PC-9 (cell line): ENCODE results near the gene CCDC121. TPM values are rescaled to one million over a fixed set of nuclear protein-coding genes. Genes with fewer than 3 reads are reported as not detected.

Source experiments
- BruUV-seq: library from RNA; stranded (reverse); fragments of 400-500 nt; replicated peaks from 2 replicates; lab custom pipeline; 2021; lab: Mats Ljungman, UMichigan
- CTCF ChIA-PET: fragments of 300-600 bp; sonication (Branson Sonifier 250); formaldehyde crosslinking; loops from one replicate; lab custom pipeline; 2022; ENCODE audit warnings: antibody characterized with exemption; lab: Charles Lee
- POLR2A ChIA-PET: fragments of 300-600 bp; sonication (Branson Sonifier 250); formaldehyde crosslinking; loops from one replicate; lab custom pipeline; 2022; ENCODE audit warnings: antibody characterized with exemption; ENCODE audit not compliant: unreplicated experiment; lab: Charles Lee
- DNase-seq, 2 experiments: peaks; one replicate each; pipeline versions ENCODE4 v3.0.0 to v3.0.0-alpha.2; 2015 to 2022; ENCODE audit warnings: mixed read lengths in 1 of 2
- H2AFZ ChIP-seq: fragments of 200-600 bp; sonication (generic); 2 replicates; pipeline ENCODE4 v1.8.1; 2017; ENCODE audit warnings: antibody characterized with exemption
- H3F3A ChIP-seq: fragments of 200-600 bp; sonication (generic); 2 replicates; pipeline ENCODE4 v1.8.1; 2017; ENCODE audit warnings: antibody characterized with exemption, mild to moderate bottlenecking, low read depth; ENCODE audit not compliant: insufficient read depth
- H3K27ac ChIP-seq: fragments of 200-600 bp; sonication (generic); 2 replicates; pipeline ENCODE4 v1.6.1; 2016; ENCODE audit warnings: mixed run types
- H3K27me3 ChIP-seq: fragments of 200-600 bp; sonication (generic); 2 replicates; pipeline ENCODE4 v1.6.1; 2016; ENCODE audit warnings: low read depth, mixed run types; ENCODE audit not compliant: insufficient read depth
- H3K36me3 ChIP-seq: fragments of 200-600 bp; sonication (generic); 2 replicates; pipeline ENCODE4 v1.6.1; 2016; ENCODE audit warnings: low read depth, mixed run types
- H3K4me1 ChIP-seq: fragments of 200-600 bp; sonication (generic); replicated peaks from 2 replicates; pipeline ENCODE4 v1.6.1; 2016; ENCODE audit warnings: mixed run types; ENCODE audit not compliant: insufficient read depth
- H3K4me2 ChIP-seq: fragments of 200-600 bp; sonication (generic); 2 replicates; pipeline ENCODE4 v1.6.1; 2017; ENCODE audit warnings: mixed run types
- H3K4me3 ChIP-seq: fragments of 200-600 bp; sonication (generic); 2 replicates; pipeline ENCODE4 v1.6.1; 2016; ENCODE audit warnings: mixed run types
- H3K79me2 ChIP-seq: fragments of 200-600 bp; sonication (generic); 2 replicates; pipeline ENCODE4 v1.6.1; 2017; ENCODE audit warnings: low read depth, mixed run types
- H3K9me2 ChIP-seq: fragments of 200-600 bp; sonication (generic); 2 replicates; pipeline ENCODE4 v1.8.1; 2017; ENCODE audit warnings: mild to moderate bottlenecking; ENCODE audit not compliant: insufficient read depth
- H3K9me3 ChIP-seq: fragments of 200-600 bp; sonication (generic); 2 replicates; pipeline ENCODE4 v1.8.1; 2016; ENCODE audit warnings: low read depth; ENCODE audit not compliant: insufficient read depth
- H4K20me1 ChIP-seq: fragments of 200-600 bp; sonication (generic); 2 replicates; pipeline ENCODE4 v1.8.1; 2017; ENCODE audit not compliant: insufficient read depth
- EZH2 ChIP-seq: fragments of 200-600 bp; sonication (generic); IDR thresholded peaks from 2 replicates; pipeline ENCODE4 v1.8.0; 2017; ENCODE audit warnings: antibody characterized with exemption, low read depth
- intact Hi-C: fragments of 100-400 bp; cut with micrococcal nuclease; formaldehyde crosslinking; loops from one replicate; pipeline ENCODE4 v1.10.0; 2022; ENCODE audit not compliant: unreplicated experiment
- total RNA-seq: library from RNA; stranded (reverse); gene quantifications from 2 replicates; pipeline ENCODE4 v1.2.3, GENCODE V29; 2021
- TF ChIP-seq, protein P1 (sequence below): fragments of 200-600 bp; sonication (generic); conservative IDR thresholded peaks from 2 replicates; pipeline ENCODE4 v1.6.1; 2017; ENCODE audit warnings: mixed run types, antibody characterized with exemption, mild to moderate bottlenecking, moderate library complexity

The CCDC121 gene
- total RNA-seq, 1 experiment from 2014 or later, result 2.9 TPM

DNA sequence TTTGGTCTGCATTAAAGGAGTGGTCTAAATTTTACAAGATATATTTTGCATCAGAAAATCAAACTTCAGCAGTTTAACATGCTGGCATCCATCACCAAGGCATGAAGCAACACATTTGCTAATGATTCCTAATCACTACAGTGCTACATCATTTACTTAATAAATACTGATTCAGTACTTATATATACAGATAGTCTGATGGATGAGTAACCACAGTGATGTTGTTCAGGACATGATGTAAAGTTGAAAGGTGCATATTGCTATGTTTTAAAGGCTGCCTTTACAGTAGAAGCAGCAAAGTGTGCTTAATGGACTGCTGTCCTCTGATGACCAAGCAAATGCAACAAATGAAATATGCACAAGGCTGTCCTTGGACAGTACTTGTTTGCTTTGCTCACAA, 23.5 kb upstream of the CCDC121 start:
- Histone ChIP-seq H3F3A (peaks cover 26% of the 10 kb centered on the region), H3K36me3 (peaks cover 63% of the 10 kb centered on the region), H3K27me3 (no peaks in the 10 kb centered on the region), H3K4me1 (peaks cover 10% of the 10 kb centered on the region; the same call in 1 of the 2 replicates), H3K4me2 (no peak overlapping the region), H3K27ac (0 out of 2 replicates have a peak overlapping the region, but pooled peaks have one; percentile 13), H3K79me2 (no peaks in the 10 kb centered on the region), H3K4me3 (no peak overlapping the region), H2AFZ (no peak overlapping the region), H3K9me2 (no peaks in the 10 kb centered on the region), H3K9me3 (no peaks in the 10 kb centered on the region), H4K20me1 (0 out of 2 replicates have a peak, but pooled peaks cover 7% of the 10 kb centered on the region)
- ChIA-PET CTCF (no interaction called here), POLR2A (interaction anchor here (0.6 kb wide), 1 partner anchor 1500 kb away, joined by 3 read pairs; no protein-coding TSS in a partner anchor)
- intact Hi-C loops, result loop anchor here (10.0 kb wide), 1 partner anchor 208 kb away; the partner anchor contains the start of gene KRTCAP3
- no peak for DNase-seq
- BruUV-seq, result no TSS peak
- TF ChIP-seq, protein P1, sequence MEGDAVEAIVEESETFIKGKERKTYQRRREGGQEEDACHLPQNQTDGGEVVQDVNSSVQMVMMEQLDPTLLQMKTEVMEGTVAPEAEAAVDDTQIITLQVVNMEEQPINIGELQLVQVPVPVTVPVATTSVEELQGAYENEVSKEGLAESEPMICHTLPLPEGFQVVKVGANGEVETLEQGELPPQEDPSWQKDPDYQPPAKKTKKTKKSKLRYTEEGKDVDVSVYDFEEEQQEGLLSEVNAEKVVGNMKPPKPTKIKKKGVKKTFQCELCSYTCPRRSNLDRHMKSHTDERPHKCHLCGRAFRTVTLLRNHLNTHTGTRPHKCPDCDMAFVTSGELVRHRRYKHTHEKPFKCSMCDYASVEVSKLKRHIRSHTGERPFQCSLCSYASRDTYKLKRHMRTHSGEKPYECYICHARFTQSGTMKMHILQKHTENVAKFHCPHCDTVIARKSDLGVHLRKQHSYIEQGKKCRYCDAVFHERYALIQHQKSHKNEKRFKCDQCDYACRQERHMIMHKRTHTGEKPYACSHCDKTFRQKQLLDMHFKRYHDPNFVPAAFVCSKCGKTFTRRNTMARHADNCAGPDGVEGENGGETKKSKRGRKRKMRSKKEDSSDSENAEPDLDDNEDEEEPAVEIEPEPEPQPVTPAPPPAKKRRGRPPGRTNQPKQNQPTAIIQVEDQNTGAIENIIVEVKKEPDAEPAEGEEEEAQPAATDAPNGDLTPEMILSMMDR, result no peak
- no peak for TF ChIP-seq EZH2

DNA sequence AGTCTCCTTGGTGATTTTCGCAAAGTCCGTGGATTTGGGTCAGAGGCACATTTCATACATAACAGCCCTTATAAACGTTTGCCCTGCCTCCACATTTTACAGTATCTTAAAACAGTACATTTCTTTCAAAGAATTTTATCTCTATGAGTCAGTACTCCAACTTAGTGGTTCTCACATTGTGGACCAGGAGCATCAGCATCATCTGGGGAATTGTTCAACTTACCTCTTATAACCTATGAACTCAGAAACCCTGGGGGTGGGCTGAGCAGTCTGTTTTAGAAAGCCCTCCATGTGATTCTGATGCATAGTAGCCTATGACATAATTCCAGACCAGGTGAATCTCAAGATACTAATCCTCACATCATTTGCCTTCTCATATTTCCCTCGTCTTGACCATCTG, 22.2 kb upstream of the CCDC121 start:
- Histone ChIP-seq H4K20me1 (0 out of 2 replicates have a peak, but pooled peaks cover 7% of the 10 kb centered on the region), H3K27ac (no peak overlapping the region), H2AFZ (no peak overlapping the region), H3K79me2 (no peaks in the 10 kb centered on the region), H3K4me1 (peaks cover 10% of the 10 kb centered on the region; the same call in 1 of the 2 replicates), H3F3A (peaks cover 26% of the 10 kb centered on the region), H3K36me3 (peaks cover 51% of the 10 kb centered on the region), H3K9me3 (no peaks in the 10 kb centered on the region), H3K4me2 (no peak overlapping the region), H3K9me2 (no peaks in the 10 kb centered on the region), H3K27me3 (no peaks in the 10 kb centered on the region), H3K4me3 (no peak overlapping the region)
- CTCF ChIA-PET, result no interaction called here
- no TSS peak for BruUV-seq
- POLR2A ChIA-PET, result no interaction called here
- TF ChIP-seq EZH2, result no peak
- TF ChIP-seq, protein P1, result no peak
- intact Hi-C loops, result loop anchor here (10.0 kb wide), 1 partner anchor 206 kb away; the partner anchor contains the start of gene KRTCAP3
- no peak for DNase-seq

DNA sequence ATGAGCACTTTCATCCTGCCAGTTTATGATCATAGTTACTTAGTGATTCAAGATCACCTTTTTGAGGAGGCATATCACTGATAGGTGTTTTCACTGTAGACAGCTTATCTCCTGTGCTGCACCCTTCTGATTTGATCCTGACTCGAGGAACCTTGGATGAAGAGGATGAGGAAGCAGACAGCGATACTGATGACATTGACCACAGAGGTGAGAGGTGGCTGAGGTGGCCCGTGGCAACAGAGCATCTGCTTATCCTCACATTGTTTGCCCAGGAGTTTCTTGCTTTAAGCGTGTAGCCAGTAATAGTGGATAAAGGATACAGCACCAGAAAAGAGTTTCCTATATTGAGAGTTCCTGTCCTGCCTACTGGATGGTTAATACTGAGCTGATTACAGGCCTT, 18.9 kb upstream of the CCDC121 start:
- H3K9me2 ChIP-seq, result no peaks in the 10 kb centered on the region
- no peak for TF ChIP-seq EZH2
- TF ChIP-seq, protein P1, result no peak
- no peak overlapping the region for H3K27ac ChIP-seq
- H3K4me1 ChIP-seq, result peaks cover 5% of the 10 kb centered on the region; the same call in 1 of the 2 replicates
- peaks cover 24% of the 10 kb centered on the region; the same call in 1 of the 2 replicates for H3K36me3 ChIP-seq
- no peaks in the 10 kb centered on the region for H3K79me2 ChIP-seq
- CTCF ChIA-PET, result no interaction called here
- H4K20me1 ChIP-seq, result 0 out of 2 replicates have a peak, but pooled peaks cover 7% of the 10 kb centered on the region
- intact Hi-C loops, result no loop called here
- H3F3A ChIP-seq, result peaks cover 25% of the 10 kb centered on the region
- H2AFZ ChIP-seq, result no peak overlapping the region
- no TSS peak for BruUV-seq
- no peaks in the 10 kb centered on the region for H3K27me3 ChIP-seq
- no peaks in the 10 kb centered on the region for H3K9me3 ChIP-seq
- no peak overlapping the region for H3K4me2 ChIP-seq
- no peak overlapping the region for H3K4me3 ChIP-seq
- POLR2A ChIA-PET, result no interaction called here
- DNase-seq, result no peak
